Heart left ventricle (tissue), 13 donors: ENCODE results near the gene KREMEN1.

ENCODE experiments used
- POLR2A ChIP-seq, 2 donors: fragments of 450-650 bp; IDR thresholded peaks; one replicate each; pipeline ENCODE4 v1.6.1; 2017; ENCODE audit warnings: antibody characterized with exemption in 2 of 2, mild to moderate bottlenecking in 2 of 2, moderate library complexity in 2 of 2
- TF ChIP-seq, protein P1 (sequence below), 12 donors: fragments of 200-600 bp; sonication (generic) in 4 of 12; IDR thresholded peaks; one replicate each; pipeline versions ENCODE4 v1.5.0 to v1.8.0; 2018 to 2022; ENCODE audit warnings: antibody characterized with exemption in 12 of 12, mild to moderate bottlenecking in 5 of 12
- donor health status: ischemic (EF 13 %, LVEDD 7.1; RV severe dilation, severe dysfunction).
- donor health status: DM: no; HTN: yes; CAD: no.
- donor health status: DM: no; HTN: no; CAD: no.
- donor health status: ischemic (EF 25% LVEDD 6.9; RV normal size, moderate dysfunction).
- donor health status: ischemic (EF 25% LVEDD 5.7; RV mildly dilated, moderate dysfunction).
- donor health status: ischemic (EF 35%, LVEDD 5.7; RV mildly dilated, moderate dysfunction).
- donor health status: nonischemic (EF 11% LVEDD 7.7; RV severe dilation, severe dysfunction).
- donor health status: DM: yes; HTN: yes; CAD: no.
- donor health status: PGD.
- donor health status: ischemic (EF 29% LVEDD 5.4; RV normal size, mild dysfunction).
- donor health status: nonischemic (EF 23%, LVEDD 6.1; RV moderate dilation, normal function).

DNA sequence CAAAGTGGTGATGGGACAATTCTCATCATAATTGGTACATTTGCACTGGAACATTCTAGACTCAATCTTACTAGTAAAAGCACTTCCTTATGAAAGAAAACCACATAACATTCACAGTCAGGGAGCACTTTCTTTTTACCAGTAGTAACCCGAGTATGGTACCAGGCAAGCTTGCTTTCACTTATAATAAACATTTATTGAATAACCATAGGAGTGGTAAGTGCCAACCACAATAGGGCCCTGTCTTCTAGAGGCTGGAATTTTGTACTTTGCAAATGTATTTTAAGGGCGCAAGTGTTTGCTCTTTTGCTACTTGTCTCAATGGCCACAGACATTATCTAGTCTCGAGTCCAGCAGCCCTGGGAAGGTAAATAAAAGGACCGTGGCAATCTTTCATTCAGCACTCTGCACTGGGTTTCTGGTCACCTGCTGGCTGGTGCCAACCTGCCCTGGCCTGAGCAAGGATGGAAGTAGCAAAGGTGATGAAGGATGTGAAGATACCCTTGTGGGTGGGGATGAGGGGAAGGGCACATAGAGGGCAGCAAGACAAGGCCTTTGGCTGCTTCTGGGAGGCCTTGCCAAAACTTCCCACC lies 35.4 kb upstream of the KREMEN1 start:
- TF ChIP-seq, protein P1, sequence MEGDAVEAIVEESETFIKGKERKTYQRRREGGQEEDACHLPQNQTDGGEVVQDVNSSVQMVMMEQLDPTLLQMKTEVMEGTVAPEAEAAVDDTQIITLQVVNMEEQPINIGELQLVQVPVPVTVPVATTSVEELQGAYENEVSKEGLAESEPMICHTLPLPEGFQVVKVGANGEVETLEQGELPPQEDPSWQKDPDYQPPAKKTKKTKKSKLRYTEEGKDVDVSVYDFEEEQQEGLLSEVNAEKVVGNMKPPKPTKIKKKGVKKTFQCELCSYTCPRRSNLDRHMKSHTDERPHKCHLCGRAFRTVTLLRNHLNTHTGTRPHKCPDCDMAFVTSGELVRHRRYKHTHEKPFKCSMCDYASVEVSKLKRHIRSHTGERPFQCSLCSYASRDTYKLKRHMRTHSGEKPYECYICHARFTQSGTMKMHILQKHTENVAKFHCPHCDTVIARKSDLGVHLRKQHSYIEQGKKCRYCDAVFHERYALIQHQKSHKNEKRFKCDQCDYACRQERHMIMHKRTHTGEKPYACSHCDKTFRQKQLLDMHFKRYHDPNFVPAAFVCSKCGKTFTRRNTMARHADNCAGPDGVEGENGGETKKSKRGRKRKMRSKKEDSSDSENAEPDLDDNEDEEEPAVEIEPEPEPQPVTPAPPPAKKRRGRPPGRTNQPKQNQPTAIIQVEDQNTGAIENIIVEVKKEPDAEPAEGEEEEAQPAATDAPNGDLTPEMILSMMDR (IDR thresholded peaks at IDR 0.05): no peak
- no peak for TF ChIP-seq POLR2A (IDR thresholded peaks at IDR 0.05)
